Immature natural killer cell (primary cell): ENCODE results near the gene MRGPRD. TPM values are rescaled to one million over a fixed set of nuclear protein-coding genes. Genes with fewer than 3 reads are reported as not detected.
"Not testable (repeated sequence)": the region's sequence is repeated elsewhere in the genome, so short reads cannot be mapped to it uniquely, and the experiment has no call there.

Source experiments
- DNase-seq, 3 donors: peaks; one replicate each; pipeline ENCODE4 v3.0.0; 2022; ENCODE audit warnings: mixed read lengths in 1 of 3
- H3K27ac Mint-ChIP-seq, 6 donors: one replicate each; pipeline ENCODE4 v1.8.0; 2020; ENCODE audit warnings: mixed read lengths in 6 of 6, mild to moderate bottlenecking in 5 of 6, inconsistent platforms in 4 of 6, moderate library complexity in 3 of 6
- H3K27me3 Mint-ChIP-seq, 3 donors: one replicate each; pipeline ENCODE4 v1.8.0; 2020 to 2021; ENCODE audit warnings: low read depth in 3 of 3, mild to moderate bottlenecking in 3 of 3, mixed read lengths in 3 of 3, moderate library complexity in 3 of 3, inconsistent platforms in 1 of 3
- H3K36me3 Mint-ChIP-seq, 3 donors: one replicate each; pipeline ENCODE4 v1.8.0; 2020; ENCODE audit warnings: mixed read lengths in 3 of 3, inconsistent platforms in 2 of 3, mild to moderate bottlenecking in 2 of 3
- H3K4me1 Mint-ChIP-seq, 2 donors: one replicate each; pipeline ENCODE4 v1.8.0; 2020; ENCODE audit warnings: inconsistent platforms in 2 of 2, mild to moderate bottlenecking in 2 of 2, mixed read lengths in 2 of 2, moderate library complexity in 1 of 2
- H3K4me3 Mint-ChIP-seq, 5 donors: one replicate each; pipeline ENCODE4 v1.8.0; 2020; ENCODE audit warnings: mild to moderate bottlenecking in 5 of 5, mixed read lengths in 5 of 5, inconsistent platforms in 3 of 5, moderate library complexity in 3 of 5
- H3K9me3 Mint-ChIP-seq, 6 donors: one replicate each; pipeline ENCODE4 v1.8.0; 2020; ENCODE audit warnings: mild to moderate bottlenecking in 6 of 6, mixed read lengths in 6 of 6, inconsistent platforms in 4 of 6, moderate library complexity in 3 of 6
- polyA plus RNA-seq, 3 donors: library from polyadenylated mRNA; unstranded; fragments of 300-500 nt; fragmentation: Illumina TruSeq; gene quantifications; one replicate each; pipeline ENCODE4 v1.2.3, GENCODE V29; 2021

The MRGPRD gene
- polyA plus RNA-seq, 3 donors from 2014 or later: not detected

GRCh38 chr11:69002110-69002569 lies 21.4 kb upstream of the MRGPRD start:
- Mint-ChIP-seq H3K27me3 (peaks cover 2 to 16% (median 12%) of the 10 kb centered on the region in 3 donors), H3K36me3 (no peaks in the 10 kb centered on the region), H3K4me3 (no peak overlapping the region), H3K4me1 (peaks cover 20 to 28% of the 10 kb centered on the region in 2 donors), H3K27ac (no peak overlapping the region), H3K9me3 (no peaks in the 10 kb centered on the region)
- no peak for DNase-seq

GRCh38 chr11:69001243-69002081 lies 20.7 kb upstream of the MRGPRD start:
- Mint-ChIP-seq H3K27me3 (peaks cover 2 to 16% (median 9%) of the 10 kb centered on the region in 3 donors), H3K36me3 (no peaks in the 10 kb centered on the region), H3K9me3 (no peaks in the 10 kb centered on the region), H3K4me3 (no peak overlapping the region), H3K4me1 (peaks cover 20 to 28% of the 10 kb centered on the region in 2 donors), H3K27ac (peak overlapping the region in 3 of 6 donors; percentile 40 to 68 (median 50))
- no peak for DNase-seq

- H3K4me3 Mint-ChIP-seq: peak overlapping the region in 1 of 5 donors; percentile 17
- H3K36me3 Mint-ChIP-seq: no peaks in the 10 kb centered on the region
- H3K27ac Mint-ChIP-seq: peak overlapping the region in 3 of 6 donors; percentile 40 to 68 (median 50)
- H3K9me3 Mint-ChIP-seq: no peaks in the 10 kb centered on the region
- H3K4me1 Mint-ChIP-seq: peaks cover 20 to 28% of the 10 kb centered on the region in 2 donors
- peaks cover 0 to 14% (median 9%) of the 10 kb centered on the region in 3 donors for H3K27me3 Mint-ChIP-seq
- no peak for DNase-seq
These were observed 20.1 kb upstream of the MRGPRD start for GRCh38 chr11:69000831-69001242.

GRCh38 chr11:69000391-69000790 lies 19.6 kb upstream of the MRGPRD start:
- no peaks in the 10 kb centered on the region for H3K9me3 Mint-ChIP-seq
- peak overlapping the region in 1 of 5 donors; percentile 17 for H3K4me3 Mint-ChIP-seq
- no peaks in the 10 kb centered on the region for H3K36me3 Mint-ChIP-seq
- peaks cover 20 to 28% of the 10 kb centered on the region in 2 donors for H3K4me1 Mint-ChIP-seq
- H3K27ac Mint-ChIP-seq: peak overlapping the region in 2 of 6 donors; percentile 68 to 84
- no peak for DNase-seq
- peaks cover 0 to 12% (median 10%) of the 10 kb centered on the region in 3 donors for H3K27me3 Mint-ChIP-seq

- not testable (repeated sequence) for DNase-seq, H3K36me3 Mint-ChIP-seq, H3K9me3 Mint-ChIP-seq
- peaks cover 20 to 28% of the 10 kb centered on the region in 2 donors for H3K4me1 Mint-ChIP-seq
- H3K27me3 Mint-ChIP-seq: peaks cover under 1 to 11% (median 8%) of the 10 kb centered on the region in 3 donors
- H3K4me3 Mint-ChIP-seq: peak overlapping the region; percentile 38 to 82 (median 73)
- H3K27ac Mint-ChIP-seq: peak overlapping the region; percentile 80 to 93 (median 87)
These were observed 19.1 kb upstream of the MRGPRD start for GRCh38 chr11:68999748-69000355.

GRCh38 chr11:68999093-68999747 lies 18.4 kb upstream of the MRGPRD start:
- Mint-ChIP-seq H3K9me3 (no peaks in the 10 kb centered on the region), H3K4me3 (peak overlapping the region; percentile 38 to 82 (median 73)), H3K36me3 (no peaks in the 10 kb centered on the region), H3K27me3 (peaks cover 6 to 11% (median 8%) of the 10 kb centered on the region in 3 donors), H3K4me1 (peaks cover 20 to 28% of the 10 kb centered on the region in 2 donors), H3K27ac (peak overlapping the region; percentile 80 to 93 (median 87))
- DNase-seq: peak; percentile 76 to 85 (median 78)

- Mint-ChIP-seq H3K27ac (peak overlapping the region in 4 of 6 donors; percentile 47 to 93 (median 87)), H3K27me3 (peaks cover 6 to 11% (median 10%) of the 10 kb centered on the region in 3 donors), H3K4me1 (peaks cover 20 to 28% of the 10 kb centered on the region in 2 donors), H3K9me3 (no peaks in the 10 kb centered on the region), H3K36me3 (no peaks in the 10 kb centered on the region), H3K4me3 (peak overlapping the region; percentile 21 to 82 (median 73))
- DNase-seq: peak in 2 of 3 donors; percentile 5 to 31
These were observed 17.7 kb upstream of the MRGPRD start for GRCh38 chr11:68998390-68998911.

GRCh38 chr11:68997995-68998348 lies 17.2 kb upstream of the MRGPRD start:
- no peaks in the 10 kb centered on the region for H3K36me3 Mint-ChIP-seq
- no peak for DNase-seq
- H3K4me3 Mint-ChIP-seq: peak overlapping the region in 2 of 5 donors; percentile 46 to 73
- H3K27ac Mint-ChIP-seq: peak overlapping the region in 3 of 6 donors; percentile 47 to 85 (median 85)
- H3K4me1 Mint-ChIP-seq: peaks cover 20 to 28% of the 10 kb centered on the region in 2 donors
- peaks cover 6 to 12% (median 10%) of the 10 kb centered on the region in 3 donors for H3K27me3 Mint-ChIP-seq
- H3K9me3 Mint-ChIP-seq: no peaks in the 10 kb centered on the region

- peak overlapping the region in 2 of 6 donors; percentile 85 for H3K27ac Mint-ChIP-seq
- H3K36me3 Mint-ChIP-seq: no peaks in the 10 kb centered on the region
- H3K9me3 Mint-ChIP-seq: no peaks in the 10 kb centered on the region
- peaks cover 6 to 14% (median 10%) of the 10 kb centered on the region in 3 donors for H3K27me3 Mint-ChIP-seq
- no peak for DNase-seq
- peaks cover 20 to 28% of the 10 kb centered on the region in 2 donors for H3K4me1 Mint-ChIP-seq
- H3K4me3 Mint-ChIP-seq: no peak overlapping the region
These were observed 16.6 kb upstream of the MRGPRD start for GRCh38 chr11:68997124-68997994.

GRCh38 chr11:68996376-68997123 lies 15.8 kb upstream of the MRGPRD start:
- peaks cover 20 to 28% of the 10 kb centered on the region in 2 donors for H3K4me1 Mint-ChIP-seq
- no peaks in the 10 kb centered on the region for H3K9me3 Mint-ChIP-seq
- peaks cover 10 to 17% (median 10%) of the 10 kb centered on the region in 3 donors for H3K27me3 Mint-ChIP-seq
- no peak overlapping the region for H3K4me3 Mint-ChIP-seq
- no peak for DNase-seq
- H3K36me3 Mint-ChIP-seq: no peaks in the 10 kb centered on the region
- H3K27ac Mint-ChIP-seq: no peak overlapping the region

GRCh38 chr11:68994894-68995285 lies 14.1 kb upstream of the MRGPRD start:
- H3K36me3 Mint-ChIP-seq: no peaks in the 10 kb centered on the region
- H3K9me3 Mint-ChIP-seq: no peaks in the 10 kb centered on the region
- peaks cover 10 to 15% (median 14%) of the 10 kb centered on the region in 3 donors for H3K27me3 Mint-ChIP-seq
- H3K27ac Mint-ChIP-seq: no peak overlapping the region
- no peak for DNase-seq
- H3K4me1 Mint-ChIP-seq: peaks cover 20 to 22% of the 10 kb centered on the region in 2 donors
- H3K4me3 Mint-ChIP-seq: no peak overlapping the region
